HG03139 (cell line): ENCODE measurements around the gene POLR3H.

Experiments used
- ATAC-seq: cut with Tn5 transposase; IDR thresholded peaks from one replicate; pipeline ENCODE4 v1.9.1; 2021; ENCODE audit not compliant: unreplicated experiment

The POLR3H gene

GRCh38 chr22:41488076-41488475, 56.2 kb downstream of the POLR3H start:
- ATAC-seq = no peak

GRCh38 chr22:41487037-41487935, 57.0 kb downstream of the POLR3H start:
- no peak for ATAC-seq

- no peak for ATAC-seq
Measured at GRCh38 chr22:41485033-41485432, 59.2 kb downstream of the POLR3H start.

- no peak for ATAC-seq
Measured at GRCh38 chr22:41482319-41482935, 61.8 kb downstream of the POLR3H start.

- no peak for ATAC-seq
Measured at GRCh38 chr22:41481925-41482318, 62.3 kb downstream of the POLR3H start.

GRCh38 chr22:41481131-41481830, 63.0 kb downstream of the POLR3H start:
- no peak for ATAC-seq

GRCh38 chr22:41480397-41480735, 63.9 kb downstream of the POLR3H start:
- ATAC-seq = no peak

GRCh38 chr22:41479671-41480396, 64.4 kb downstream of the POLR3H start:
- ATAC-seq = no peak

GRCh38 chr22:41478891-41479521, 65.3 kb downstream of the POLR3H start:
- ATAC-seq = no peak

GRCh38 chr22:41478473-41478872, 65.8 kb downstream of the POLR3H start:
- ATAC-seq = no peak
